ENCODE data around the gene TSPOAP1. TPM values are rescaled to one million over a fixed set of nuclear protein-coding genes. Genes with fewer than 3 reads are reported as not detected.

TSPOAP1 gene
- total RNA-seq, 1 experiment from 2014 or later = 4.3 TPM

GRCh38 chr17:58326609-58327362 lies 1.8 kb downstream of the TSPOAP1 start:
- Histone ChIP-seq H3K79me2 (ENCODE audit: low read length) (no peaks in the 10 kb centered on the region), H3K9me2 (replicated peaks; ENCODE audit: low read length) (no peaks in the 10 kb centered on the region), H2AFZ (ENCODE audit: low read length) (no peak overlapping the region), H3K4me3 (ENCODE audit: low read length) (no peak overlapping the region), H3K4me1 (ENCODE audit: insufficient read depth, low read length) (peaks cover 6% of the 10 kb centered on the region; the same call in 1 of the 2 replicates), H3K9me3 (ENCODE audit: low read length) (no peaks in the 10 kb centered on the region), H3K27me3 (ENCODE audit: low read length) (no peaks in the 10 kb centered on the region), H3K9ac (ENCODE audit: low read length) (no peak overlapping the region), H3K27ac (ENCODE audit: low read length) (no peak overlapping the region), H3F3A (ENCODE audit: low read length, unreplicated experiment) (no peaks in the 10 kb centered on the region), H3K36me3 (ENCODE audit: low read depth, low read length) (no peaks in the 10 kb centered on the region), H4K20me1 (ENCODE audit: low read length) (no peaks in the 10 kb centered on the region), H3K4me2 (ENCODE audit: low read length) (no peak overlapping the region)
- POLR2A ChIA-PET (ENCODE audit: unreplicated experiment) = no interaction called here
- DNase-seq = no peak
- no peak for ATAC-seq
- intact Hi-C loops (cut with micrococcal nuclease) = no loop called here
- CTCF ChIA-PET = interaction anchor here (1.2 kb wide), 1 partner anchor 90 kb away, joined by 3 read pairs; the partner anchor contains the start of gene RNF43
- TSS peak; percentile 28 for BruUV-seq (replicated peaks)
- TF ChIP-seq CTCF (conservative IDR thresholded peaks at IDR 0.05; ENCODE audit: low read depth, low read length) (no peak), EZH2 (IDR thresholded peaks at IDR 0.05; ENCODE audit: low read length, unreplicated experiment) (no peak), EZH2phosphoT487 (IDR thresholded peaks at IDR 0.05; ENCODE audit: borderline replicate concordance, low read length) (no peak)

- no TSS peak for BruUV-seq (replicated peaks)
- Histone ChIP-seq H3K4me3 (ENCODE audit: low read length) (no peak overlapping the region), H3K79me2 (ENCODE audit: low read length) (no peaks in the 10 kb centered on the region), H3K9me2 (replicated peaks; ENCODE audit: low read length) (no peaks in the 10 kb centered on the region), H3K27ac (ENCODE audit: low read length) (no peak overlapping the region), H2AFZ (ENCODE audit: low read length) (no peak overlapping the region), H3K4me2 (ENCODE audit: low read length) (no peak overlapping the region), H3K9me3 (ENCODE audit: low read length) (no peaks in the 10 kb centered on the region), H3K9ac (ENCODE audit: low read length) (no peak overlapping the region), H4K20me1 (ENCODE audit: low read length) (no peaks in the 10 kb centered on the region), H3F3A (ENCODE audit: low read length, unreplicated experiment) (no peaks in the 10 kb centered on the region), H3K36me3 (ENCODE audit: low read depth, low read length) (no peaks in the 10 kb centered on the region), H3K4me1 (ENCODE audit: insufficient read depth, low read length) (peaks cover 8% of the 10 kb centered on the region; the same call in 1 of the 2 replicates), H3K27me3 (ENCODE audit: low read length) (no peaks in the 10 kb centered on the region)
- ATAC-seq (no peak), DNase-seq (no peak)
- intact Hi-C loops (cut with micrococcal nuclease) = no loop called here
- TF ChIP-seq EZH2 (IDR thresholded peaks at IDR 0.05; ENCODE audit: low read length, unreplicated experiment) (no peak), EZH2phosphoT487 (IDR thresholded peaks at IDR 0.05; ENCODE audit: borderline replicate concordance, low read length) (no peak), CTCF (conservative IDR thresholded peaks at IDR 0.05; ENCODE audit: low read depth, low read length) (no peak)
- ChIA-PET CTCF (interaction anchor here (0.9 to 1.2 kb wide), 2 partner anchors 10 to 91 kb away, joined by 3 to 4 read pairs; partner anchors contain the start of gene RNF43), POLR2A (ENCODE audit: unreplicated experiment) (no interaction called here)
Measured at GRCh38 chr17:58325976-58326468, 2.6 kb downstream of the TSPOAP1 start.

- no peak for DNase-seq
- Histone ChIP-seq H3K9me3 (ENCODE audit: low read length) (no peaks in the 10 kb centered on the region), H3K4me2 (ENCODE audit: low read length) (peak overlapping the region; percentile 93), H4K20me1 (ENCODE audit: low read length) (no peaks in the 10 kb centered on the region), H2AFZ (ENCODE audit: low read length) (no peak overlapping the region), H3F3A (ENCODE audit: low read length, unreplicated experiment) (no peaks in the 10 kb centered on the region), H3K4me1 (ENCODE audit: insufficient read depth, low read length) (peaks cover 8% of the 10 kb centered on the region; the same call in 1 of the 2 replicates), H3K4me3 (ENCODE audit: low read length) (peak overlapping the region; percentile 75; the same call in 1 of the 2 replicates), H3K79me2 (ENCODE audit: low read length) (no peaks in the 10 kb centered on the region), H3K9me2 (replicated peaks; ENCODE audit: low read length) (no peaks in the 10 kb centered on the region), H3K27me3 (ENCODE audit: low read length) (no peaks in the 10 kb centered on the region), H3K36me3 (ENCODE audit: low read depth, low read length) (no peaks in the 10 kb centered on the region), H3K9ac (ENCODE audit: low read length) (no peak overlapping the region), H3K27ac (ENCODE audit: low read length) (no peak overlapping the region)
- ATAC-seq = no peak
- TF ChIP-seq EZH2phosphoT487 (IDR thresholded peaks at IDR 0.05; ENCODE audit: borderline replicate concordance, low read length) = no peak
- no peak for TF ChIP-seq EZH2 (IDR thresholded peaks at IDR 0.05; ENCODE audit: low read length, unreplicated experiment)
- no peak for TF ChIP-seq CTCF (conservative IDR thresholded peaks at IDR 0.05; ENCODE audit: low read depth, low read length)
- intact Hi-C loops (cut with micrococcal nuclease) = no loop called here
- ChIA-PET CTCF (interaction anchor here (0.9 to 1.2 kb wide), 2 partner anchors 9 to 92 kb away, joined by 3 to 4 read pairs; partner anchors contain the start of gene RNF43), POLR2A (ENCODE audit: unreplicated experiment) (no interaction called here)
- no TSS peak for BruUV-seq (replicated peaks)
Measured at GRCh38 chr17:58325289-58325726, 3.3 kb downstream of the TSPOAP1 start.

All from PC-3 (cell line).